D341Med (cell line): Measurements from ENCODE around the gene DAPK1.
A peak's percentile ranks its signal among the peaks of the same experiment; 100 is the strongest.

Experiments
- DNase-seq: peaks from one replicate; pipeline ENCODE4 v3.0.0; 2012; ENCODE audit warnings: low spot score

DAPK1 gene

DNA sequence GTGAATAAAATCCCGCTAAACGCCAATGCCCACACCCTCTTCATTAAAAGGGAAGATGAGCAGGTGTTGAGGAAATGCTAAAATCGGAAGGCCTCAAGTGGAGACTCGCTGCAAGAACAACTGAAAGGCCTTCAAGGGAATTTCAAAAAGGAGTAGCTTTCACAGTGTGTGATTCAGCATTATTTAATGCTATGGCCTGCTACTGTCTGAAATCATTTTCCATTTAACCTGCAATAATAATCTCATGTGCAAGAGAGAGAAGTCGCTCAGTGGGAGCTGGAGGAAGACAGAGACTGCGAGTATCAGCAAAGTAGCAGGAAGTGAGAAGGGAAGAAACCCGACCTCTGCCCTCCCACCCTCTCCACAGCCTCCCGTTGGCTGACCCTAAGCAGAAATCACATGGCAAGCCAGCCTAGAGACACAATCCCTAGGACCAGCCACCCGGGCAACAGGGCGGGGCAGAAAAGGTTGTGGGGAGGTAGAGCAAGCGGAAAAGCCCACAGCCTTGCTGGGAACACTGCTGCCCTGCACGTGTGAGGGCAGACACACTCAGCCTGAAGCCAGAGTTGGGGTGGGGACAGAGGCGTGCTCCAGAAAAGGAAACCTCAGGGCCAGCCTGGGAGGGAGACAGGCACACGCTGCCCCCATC lies 188.3 kb downstream of the DAPK1 start:
- peak; percentile 3 for DNase-seq

DNA sequence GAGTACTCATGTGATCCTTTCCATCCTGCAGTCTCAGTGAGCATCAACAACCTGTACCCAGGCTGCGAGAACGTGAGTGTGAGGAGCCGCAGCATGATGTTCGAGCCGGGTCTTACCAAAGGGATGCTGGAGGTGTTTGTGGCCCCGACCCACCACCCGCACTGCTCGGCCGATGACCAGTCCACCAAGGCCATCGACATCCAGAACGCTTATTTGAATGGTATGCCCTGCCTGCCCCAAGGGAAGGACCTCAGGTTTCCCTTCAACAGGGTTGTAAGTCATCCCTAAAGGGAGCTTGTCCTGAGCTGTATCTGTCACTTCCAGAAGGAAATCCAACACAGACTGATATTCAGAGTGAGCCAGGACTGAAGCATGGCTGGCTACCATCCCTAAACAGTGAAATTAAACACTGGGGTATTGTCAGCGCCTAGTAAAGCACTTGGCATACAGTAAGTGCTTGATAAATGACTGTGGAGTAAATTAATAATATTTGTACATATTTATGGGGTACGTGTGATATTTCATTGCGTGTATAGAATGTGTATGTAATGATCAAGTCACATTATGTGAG lies 188.9 kb downstream of the DAPK1 start:
- peak; percentile 0 for DNase-seq

DNA sequence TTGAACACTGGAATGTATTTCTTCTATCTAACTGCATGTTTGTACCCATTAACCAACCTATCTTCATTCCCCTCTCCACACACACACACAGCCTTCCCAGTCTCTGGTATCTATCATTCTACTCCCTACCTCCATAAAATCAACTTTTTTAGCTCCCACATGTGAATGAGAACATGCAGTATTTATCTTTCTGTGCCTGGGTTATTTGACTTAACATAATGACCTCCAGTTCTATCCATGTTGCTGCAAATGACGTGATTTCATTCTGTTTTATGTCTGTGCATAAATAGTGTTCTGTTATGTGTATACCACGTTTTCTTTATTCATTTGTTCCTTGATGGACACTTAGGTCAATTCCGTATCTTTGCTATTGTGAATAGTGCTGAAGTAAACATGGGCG lies 189.5 kb downstream of the DAPK1 start:
- no peak for DNase-seq

DNA sequence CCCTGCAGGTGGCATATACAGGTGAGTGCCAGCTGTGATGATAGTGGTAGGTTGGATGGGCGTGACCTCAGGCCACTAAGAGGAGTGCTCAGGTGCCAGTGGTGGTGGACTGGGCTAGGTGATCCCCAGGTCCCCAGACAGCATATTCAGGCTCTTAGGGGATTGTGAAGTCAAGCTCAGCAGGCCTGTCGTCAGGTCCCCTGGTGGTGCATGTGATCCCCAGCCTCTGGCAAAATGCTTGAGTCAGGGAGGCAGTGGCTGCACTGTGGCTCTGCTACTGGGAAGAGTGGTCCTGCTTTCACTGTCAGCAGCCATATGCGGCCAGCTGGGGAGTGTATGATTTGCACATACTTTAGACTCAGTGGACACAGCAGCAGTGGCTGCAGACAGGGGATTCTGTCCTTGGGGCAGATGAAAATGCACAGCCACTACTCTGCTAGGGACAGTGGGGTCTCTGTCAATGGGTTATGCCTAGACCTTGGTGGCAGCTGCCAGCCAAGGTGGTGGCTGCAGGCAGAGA lies 196.6 kb downstream of the DAPK1 start:
- DNase-seq: no peak

DNA sequence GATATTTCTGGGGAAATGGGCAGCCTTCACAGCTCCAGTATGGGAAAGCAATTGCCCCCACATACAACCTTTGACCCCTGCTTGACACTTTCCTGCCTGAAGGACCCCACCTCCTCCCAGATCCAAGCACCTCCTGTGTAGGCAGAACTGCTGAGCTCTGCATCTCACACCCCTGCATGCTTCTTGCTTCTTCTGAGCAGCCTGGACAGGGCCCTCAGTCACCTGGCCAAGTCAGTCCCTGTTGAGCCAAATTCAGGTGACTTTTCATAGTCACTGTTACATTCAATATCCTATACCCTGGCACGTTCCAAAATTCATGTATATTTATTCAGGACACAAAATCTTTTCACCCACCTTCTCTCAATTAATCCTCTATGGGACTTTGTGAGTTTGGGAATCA lies 197.9 kb downstream of the DAPK1 start:
- DNase-seq: no peak

DNA sequence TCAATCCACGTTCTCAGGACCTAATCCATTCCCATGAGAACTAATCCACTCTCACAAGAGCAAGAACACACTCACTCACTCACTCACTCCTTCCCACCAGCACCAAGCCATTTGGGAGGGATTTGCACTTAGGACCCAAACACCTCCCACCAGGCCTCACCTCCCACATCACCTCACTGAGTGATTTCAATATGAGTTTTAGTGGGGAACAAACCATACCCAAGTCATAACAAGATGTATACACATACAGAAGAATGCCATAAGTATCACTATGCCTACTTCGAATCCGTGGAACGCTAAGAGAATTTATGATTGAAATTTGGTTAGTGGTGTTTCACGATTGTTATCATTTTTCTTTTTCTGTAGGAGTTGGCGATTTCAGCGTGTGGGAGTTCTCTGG lies 199.0 kb downstream of the DAPK1 start:
- DNase-seq: no peak

DNA sequence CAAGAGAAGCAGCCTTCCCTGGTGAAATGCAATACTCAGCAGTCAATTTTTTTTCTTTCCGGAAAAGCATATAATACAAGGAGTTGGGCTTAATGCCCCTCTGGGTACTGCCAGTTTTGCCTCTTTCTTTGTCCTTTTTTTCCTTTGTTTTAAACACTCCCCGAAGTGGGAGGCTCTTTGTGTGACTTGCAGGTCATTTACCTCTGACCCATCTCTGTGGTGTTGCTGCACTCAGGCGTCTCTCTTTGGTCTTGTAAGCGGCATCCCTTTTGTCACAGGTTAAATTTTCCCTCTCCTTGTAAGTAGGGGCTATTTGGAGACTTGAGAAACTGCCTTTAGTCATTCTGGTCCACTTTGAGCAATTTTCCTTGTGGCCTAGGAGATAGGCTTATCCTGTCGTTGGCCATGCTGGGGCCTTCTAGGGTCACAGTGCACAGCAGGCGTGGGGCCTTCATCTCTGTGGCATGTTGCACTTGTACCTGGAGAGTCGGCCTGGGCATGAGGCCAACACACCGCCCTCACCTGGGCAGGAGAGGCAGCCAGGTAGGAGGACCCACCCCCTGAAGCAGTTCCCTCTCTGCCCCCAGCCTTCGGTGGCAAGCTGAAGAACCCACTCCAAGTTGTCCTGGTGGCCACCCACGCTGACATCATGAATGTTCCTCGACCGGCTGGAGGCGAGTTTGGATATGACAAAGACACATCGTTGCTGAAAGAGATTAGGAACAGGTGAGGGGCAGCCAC lies 200.6 kb downstream of the DAPK1 start:
- no peak for DNase-seq

DNA sequence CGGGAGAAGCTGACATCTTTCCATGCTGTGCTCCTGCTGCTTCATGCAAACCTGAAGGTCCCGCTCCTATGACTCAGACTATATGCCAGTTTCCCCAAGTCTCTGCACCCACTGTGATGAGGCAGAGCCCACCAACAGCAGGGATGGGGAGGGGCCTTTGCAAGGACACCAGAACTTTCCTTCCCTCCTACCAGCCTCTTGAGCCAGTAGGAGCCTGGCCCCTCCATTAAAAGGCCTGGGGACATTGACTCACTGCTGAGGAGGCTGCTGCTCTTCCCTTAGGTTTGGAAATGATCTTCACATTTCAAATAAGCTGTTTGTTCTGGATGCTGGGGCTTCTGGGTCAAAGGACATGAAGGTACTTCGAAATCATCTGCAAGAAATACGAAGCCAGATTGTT lies 202.2 kb downstream of the DAPK1 start:
- DNase-seq: no peak

DNA sequence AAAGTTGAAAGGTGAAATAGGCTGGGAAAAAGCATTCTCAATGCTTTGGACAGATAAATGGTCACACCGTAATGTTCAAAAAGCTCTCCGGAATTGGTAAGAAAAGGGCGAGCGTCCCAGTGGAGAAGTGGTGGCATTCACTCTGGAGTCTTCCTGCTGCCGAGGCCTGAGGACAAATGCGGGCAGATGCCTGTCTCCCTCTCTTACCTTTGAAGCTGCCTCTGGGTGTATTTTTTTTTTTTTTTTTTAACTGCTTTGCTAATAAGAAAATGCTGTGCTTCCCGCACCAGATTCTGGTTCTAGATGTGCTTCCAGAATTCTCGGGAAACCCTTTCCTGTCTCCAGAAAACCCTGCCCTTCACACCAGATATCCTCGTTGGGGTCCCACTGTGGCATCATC lies 203.8 kb downstream of the DAPK1 start:
- no peak for DNase-seq

DNA sequence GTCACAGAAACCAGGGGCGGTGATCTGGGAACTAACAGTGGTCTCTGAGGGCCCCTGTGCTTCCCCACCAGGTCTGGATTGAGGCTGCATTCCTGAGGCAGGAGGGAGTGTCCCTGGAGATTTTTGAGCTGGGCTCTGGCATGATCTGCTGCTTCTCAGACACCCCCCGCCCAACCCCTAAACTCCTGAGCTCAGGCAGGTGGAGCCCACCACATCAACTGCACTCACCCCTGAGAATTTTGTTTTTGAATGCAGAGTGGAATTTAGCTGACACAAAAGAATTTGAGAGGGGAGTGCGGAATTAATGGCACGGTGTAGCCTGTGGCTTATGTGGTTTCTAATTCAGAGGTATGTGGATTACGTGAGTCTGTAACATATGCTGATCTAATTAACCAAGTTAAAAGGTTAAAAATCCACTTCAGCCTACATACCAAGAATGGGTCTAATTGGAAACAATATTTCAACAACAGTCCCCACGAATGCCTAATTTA lies 204.3 kb downstream of the DAPK1 start:
- no peak for DNase-seq

DNA sequence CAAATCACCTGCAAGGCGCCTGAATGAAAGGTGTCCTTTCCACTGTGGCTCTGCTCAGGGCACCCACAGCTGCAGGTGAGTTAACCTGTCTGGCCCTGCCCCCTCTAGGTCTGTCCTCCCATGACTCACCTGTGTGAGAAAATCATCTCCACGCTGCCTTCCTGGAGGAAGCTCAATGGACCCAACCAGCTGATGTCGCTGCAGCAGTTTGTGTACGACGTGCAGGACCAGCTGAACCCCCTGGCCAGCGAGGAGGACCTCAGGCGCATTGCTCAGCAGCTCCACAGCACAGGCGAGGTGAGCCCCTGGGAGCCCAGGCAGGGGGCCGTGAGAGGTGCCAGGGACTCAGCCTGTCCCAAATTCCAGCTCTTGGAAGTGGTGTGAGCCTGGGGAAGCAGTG lies 205.3 kb downstream of the DAPK1 start:
- no peak for DNase-seq

DNA sequence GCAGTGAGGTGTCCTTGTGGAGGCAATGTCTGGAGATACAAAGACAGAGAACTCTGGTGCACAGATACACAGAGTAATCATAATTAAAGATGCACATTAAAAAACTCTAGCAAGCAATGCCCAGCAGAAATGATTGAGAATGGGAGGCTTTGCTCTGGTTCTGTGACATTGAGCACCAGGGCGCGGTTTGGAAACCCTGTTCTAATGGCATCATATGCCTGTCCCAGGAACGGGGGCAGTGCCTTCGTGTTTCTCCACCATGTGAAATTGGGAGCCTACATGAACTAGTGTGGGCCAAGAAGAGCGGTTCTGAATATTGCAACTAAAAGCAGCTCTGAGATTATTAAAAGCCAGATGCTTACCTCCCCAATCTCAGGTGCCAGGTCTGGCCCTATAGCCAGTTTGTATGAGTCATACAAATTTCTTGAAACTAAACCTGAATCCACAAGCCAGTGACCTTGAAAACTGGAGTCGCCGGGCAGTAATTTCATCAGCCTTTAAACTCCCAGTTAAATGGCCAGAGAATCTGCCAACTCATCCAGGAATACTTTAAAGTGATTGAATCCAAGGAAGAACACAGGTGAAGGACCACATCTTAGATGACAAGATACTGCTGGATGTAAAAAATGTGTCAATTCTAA lies 206.1 kb downstream of the DAPK1 start:
- DNase-seq: no peak

DNA sequence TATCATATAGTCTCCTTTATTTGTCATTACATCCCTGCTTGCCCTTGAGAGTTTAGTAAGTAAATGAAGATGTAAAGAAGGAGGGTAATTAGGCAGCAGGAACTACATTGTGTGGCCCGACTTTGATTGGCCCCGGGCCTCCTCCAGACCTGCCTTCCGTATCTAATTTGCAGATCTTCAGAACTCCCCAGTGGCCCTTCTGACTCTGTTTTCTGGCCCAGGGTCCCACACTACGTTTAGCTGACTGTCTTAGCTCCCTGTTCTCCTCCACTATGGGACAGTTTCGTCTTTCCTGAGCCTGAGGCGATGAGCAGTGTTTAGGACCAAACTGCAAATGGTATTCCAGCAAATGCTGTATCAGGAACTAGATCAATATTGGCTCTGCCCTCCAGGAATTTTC lies 206.7 kb downstream of the DAPK1 start:
- no peak for DNase-seq

DNA sequence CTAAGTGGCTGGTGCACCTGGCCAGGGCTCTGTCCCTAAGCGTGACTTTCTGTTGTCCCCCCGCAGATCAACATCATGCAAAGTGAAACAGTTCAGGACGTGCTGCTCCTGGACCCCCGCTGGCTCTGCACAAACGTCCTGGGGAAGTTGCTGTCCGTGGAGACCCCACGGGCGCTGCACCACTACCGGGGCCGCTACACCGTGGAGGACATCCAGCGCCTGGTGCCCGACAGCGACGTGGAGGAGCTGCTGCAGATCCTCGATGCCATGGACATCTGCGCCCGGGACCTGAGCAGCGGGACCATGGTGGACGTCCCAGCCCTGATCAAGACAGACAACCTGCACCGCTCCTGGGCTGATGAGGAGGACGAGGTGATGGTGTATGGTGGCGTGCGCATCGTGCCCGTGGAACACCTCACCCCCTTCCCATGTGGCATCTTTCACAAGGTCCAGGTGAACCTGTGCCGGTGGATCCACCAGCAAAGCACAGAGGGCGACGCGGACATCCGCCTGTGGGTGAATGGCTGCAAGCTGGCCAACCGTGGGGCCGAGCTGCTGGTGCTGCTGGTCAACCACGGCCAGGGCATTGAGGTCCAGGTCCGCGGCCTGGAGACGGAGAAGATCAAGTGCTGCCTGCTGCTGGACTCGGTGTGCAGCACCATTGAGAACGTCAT lies 208.5 kb downstream of the DAPK1 start:
- no peak for DNase-seq

DNA sequence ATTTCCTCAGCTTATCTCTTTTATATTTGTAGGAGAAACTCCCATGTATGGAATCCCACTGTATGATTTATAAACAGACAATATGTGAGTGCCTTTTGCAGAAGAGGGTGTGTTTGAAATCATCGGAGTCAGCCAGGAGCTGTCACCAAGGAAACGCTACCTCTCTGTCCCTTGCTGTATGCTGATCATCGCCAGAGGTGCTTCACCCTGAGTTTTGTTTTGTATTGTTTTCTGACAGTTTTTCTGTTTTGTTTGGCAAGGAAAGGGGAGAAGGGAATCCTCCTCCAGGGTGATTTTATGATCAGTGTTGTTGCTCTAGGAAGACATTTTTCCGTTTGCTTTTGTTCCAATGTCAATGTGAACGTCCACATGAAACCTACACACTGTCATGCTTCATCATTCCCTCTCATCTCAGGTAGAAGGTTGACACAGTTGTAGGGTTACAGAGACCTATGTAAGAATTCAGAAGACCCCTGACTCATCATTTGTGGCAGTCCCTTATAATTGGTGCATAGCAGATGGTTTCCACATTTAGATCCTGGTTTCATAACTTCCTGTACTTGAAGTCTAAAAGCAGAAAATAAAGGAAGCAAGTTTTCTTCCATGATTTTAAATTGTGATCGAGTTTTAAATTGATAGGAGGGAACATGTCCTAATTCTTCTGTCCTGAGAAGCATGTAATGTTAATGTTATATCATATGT lies 210.3 kb downstream of the DAPK1 start:
- no peak for DNase-seq

DNA sequence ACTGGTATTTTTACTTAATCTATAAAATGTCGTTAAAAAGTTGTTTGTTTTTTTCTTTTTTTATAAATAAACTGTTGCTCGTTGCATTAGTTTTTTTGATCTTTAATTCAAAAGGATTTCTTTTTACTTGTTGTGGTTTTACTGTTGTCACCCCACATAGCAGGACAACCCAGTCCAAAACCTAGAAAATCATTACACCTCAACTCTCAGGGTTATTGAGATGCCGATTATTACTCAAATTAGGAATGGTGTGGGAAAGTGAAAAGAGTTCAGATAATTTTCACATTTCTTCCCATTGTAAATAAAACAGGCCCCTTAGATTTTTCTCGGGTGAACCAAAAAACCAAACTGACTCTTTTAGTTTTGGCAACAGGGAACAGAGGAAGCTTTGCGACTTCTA lies 210.9 kb downstream of the DAPK1 start:
- no peak for DNase-seq

DNA sequence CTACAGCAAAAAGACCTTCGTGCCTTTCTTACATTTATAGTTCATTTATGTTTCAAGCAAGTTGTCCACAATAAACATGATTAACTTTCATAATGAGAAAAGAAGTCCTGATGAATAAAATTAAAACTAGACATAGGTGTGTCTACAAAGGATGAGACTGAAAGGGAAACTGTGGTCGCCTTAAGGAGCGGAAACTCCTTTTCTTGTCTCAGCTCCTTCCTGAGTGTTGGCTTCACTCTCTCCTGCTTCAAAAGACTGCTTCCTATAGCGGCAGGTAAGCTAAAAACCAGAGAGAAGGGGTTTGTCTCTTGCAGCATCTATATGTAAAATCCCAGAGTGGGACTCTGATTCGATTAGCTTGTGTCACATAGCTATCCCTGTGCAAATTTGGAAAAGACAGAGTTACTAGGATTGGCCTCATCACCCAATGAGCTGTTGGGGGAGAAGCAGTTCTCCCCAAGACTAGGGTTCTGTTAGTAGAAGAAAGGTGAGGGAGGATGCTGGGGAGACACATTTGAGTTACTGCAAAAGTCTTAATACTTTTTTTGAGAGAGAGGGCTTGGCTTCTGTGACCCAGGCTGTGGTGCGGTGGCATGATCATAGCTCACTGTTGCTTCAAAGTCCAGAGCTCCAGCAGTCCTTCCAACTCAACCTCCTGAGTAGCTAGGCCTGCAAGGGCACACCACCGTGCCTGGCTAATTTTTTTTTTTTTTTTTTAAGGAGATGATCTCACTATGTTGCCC lies 211.5 kb downstream of the DAPK1 start:
- no peak for DNase-seq

DNA sequence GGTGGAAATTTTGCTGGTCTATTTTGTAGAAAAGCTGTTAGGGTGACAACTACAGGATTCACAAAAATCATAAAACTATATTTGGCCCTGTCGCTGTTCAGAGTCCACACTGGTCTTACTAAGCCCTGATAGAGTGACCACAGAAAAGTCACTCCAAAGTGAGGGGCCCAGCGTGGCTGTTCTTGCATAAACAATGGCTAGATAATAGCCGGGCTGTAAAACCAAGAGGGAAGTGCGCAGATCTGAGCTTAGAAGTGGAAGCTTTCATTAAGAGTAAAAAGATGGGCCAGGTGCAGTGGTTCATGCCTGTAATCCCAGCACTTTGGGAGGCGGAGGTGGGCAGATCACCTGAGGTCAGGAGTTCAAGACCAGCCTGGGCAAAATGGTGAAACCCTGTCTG lies 212.8 kb downstream of the DAPK1 start:
- no peak for DNase-seq

DNA sequence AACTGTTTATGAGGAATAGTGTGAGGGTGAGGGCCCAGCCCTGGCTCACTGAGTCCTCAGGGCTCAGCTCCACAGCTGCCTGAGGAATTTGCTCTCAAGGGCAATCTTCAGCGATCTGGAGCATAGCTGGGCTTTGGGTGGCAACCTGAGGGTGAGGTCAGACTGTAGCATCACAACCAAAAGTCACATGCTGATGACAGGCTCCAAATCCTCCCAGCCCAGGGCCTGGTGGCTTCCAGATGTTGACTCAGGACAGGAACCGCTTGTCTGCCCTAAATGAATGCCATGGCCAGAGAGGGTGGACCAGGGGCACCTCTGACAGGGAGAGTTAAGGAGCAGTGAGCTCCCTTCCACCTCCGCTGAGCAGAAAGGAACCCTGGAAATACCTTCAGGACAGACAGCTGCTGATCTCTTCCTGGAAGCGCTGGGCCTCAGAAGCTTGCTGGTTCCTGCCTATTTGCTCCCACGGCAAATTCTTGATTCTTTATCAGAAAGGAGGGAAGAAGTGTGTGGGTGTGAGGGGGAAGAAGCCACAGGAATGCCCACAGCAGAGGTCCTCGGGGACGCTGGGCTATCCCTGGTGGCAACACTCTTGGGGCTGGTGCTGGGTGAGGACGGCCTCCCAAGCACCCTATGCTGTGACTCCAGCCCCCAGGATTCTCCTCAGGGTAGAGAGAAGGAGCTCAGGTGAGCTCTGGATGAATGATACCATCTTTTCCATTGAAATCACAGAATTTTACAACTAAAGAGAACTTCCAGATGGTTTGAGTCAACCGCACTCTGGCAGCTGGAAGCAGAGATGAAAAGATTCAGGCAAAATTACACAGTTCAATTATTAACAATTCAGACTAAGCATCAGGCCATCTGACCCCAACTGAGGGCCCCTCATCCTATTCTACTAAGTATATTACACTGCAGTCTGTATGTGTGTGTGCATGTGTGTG lies 214.5 kb downstream of the DAPK1 start:
- DNase-seq: no peak

DNA sequence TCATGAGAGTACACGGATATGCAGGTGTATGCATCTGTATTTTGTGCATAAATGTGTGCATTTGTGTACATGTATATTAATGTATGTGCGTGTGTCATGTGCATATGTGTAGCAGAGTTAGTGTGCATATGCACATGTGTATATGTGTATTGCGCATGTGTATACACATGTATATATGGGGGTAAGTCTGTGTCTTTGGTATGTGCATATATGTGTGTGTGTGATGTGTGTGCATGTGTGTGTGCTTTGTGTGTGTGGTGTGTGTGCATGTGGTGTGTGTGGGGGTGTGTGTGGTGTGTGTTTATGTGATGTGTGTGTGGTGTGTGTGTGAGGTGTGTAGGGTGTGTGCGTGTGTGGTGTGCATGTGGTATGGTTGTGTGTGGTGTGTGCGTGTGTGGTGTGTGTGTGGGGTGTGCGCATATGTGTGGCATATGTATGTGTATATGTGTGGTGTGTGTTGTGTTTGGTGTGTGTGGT lies 215.2 kb downstream of the DAPK1 start:
- DNase-seq: no peak
